Tibial artery (tissue), 4 donors: ENCODE results near the gene GUCY2F.

ENCODE experiments used
- DNase-seq, 2 donors: peaks; one replicate each; pipeline ENCODE4 v3.0.0-alpha.2; 2019
- H3K27ac ChIP-seq, 2 donors: fragments of 200-600 bp; sonication (generic) in 1 of 2; 1 replicate in 1 of 2; 2 replicates in 1 of 2; pipeline ENCODE4 v1.5.1; 2018 to 2019; ENCODE audit warnings: mild to moderate bottlenecking in 1 of 2
- H3K27me3 ChIP-seq, 2 donors: fragments of 200-600 bp; sonication (generic) in 1 of 2; one replicate each; pipeline versions ENCODE4 v1.5.1 to v1.6.0; 2016 to 2019
- H3K36me3 ChIP-seq, 3 donors: fragments of 200-600 bp; sonication (generic) in 2 of 3; one replicate each; pipeline ENCODE4 v1.5.1; 2016 to 2019; ENCODE audit warnings: mild to moderate bottlenecking in 2 of 3
- H3K4me1 ChIP-seq, 4 donors: fragments of 200-600 bp; sonication (generic) in 2 of 4; 1 replicate in 3 of 4; 2 replicates in 1 of 4; pipeline ENCODE4 v1.5.1; 2016 to 2019
- H3K4me3 ChIP-seq, 2 donors: fragments of 200-600 bp; sonication (generic) in 1 of 2; 1 replicate in 1 of 2; 2 replicates in 1 of 2; pipeline ENCODE4 v1.5.1; 2018 to 2019; ENCODE audit warnings: mild to moderate bottlenecking in 2 of 2
- H3K9me3 ChIP-seq, 3 donors: fragments of 200-600 bp; sonication (generic) in 1 of 3; one replicate each; pipeline ENCODE4 v1.5.1; 2016 to 2019
- intact Hi-C: fragments of 100-400 bp; cut with DNase I; formaldehyde crosslinking; loops from one replicate; pipeline ENCODE4 v1.15.0; 2023; ENCODE audit warnings: low total_unique reads
- TF ChIP-seq, protein P1 (sequence below), 2 experiments: fragments of 200-600 bp in 1 of 2; fragments of 450-650 bp in 1 of 2; IDR thresholded peaks; one replicate each; pipeline ENCODE4 v1.5.1; 2017 to 2019; ENCODE audit warnings: antibody characterized with exemption in 2 of 2, mild to moderate bottlenecking in 1 of 2, moderate library complexity in 1 of 2

The GUCY2F gene

DNA sequence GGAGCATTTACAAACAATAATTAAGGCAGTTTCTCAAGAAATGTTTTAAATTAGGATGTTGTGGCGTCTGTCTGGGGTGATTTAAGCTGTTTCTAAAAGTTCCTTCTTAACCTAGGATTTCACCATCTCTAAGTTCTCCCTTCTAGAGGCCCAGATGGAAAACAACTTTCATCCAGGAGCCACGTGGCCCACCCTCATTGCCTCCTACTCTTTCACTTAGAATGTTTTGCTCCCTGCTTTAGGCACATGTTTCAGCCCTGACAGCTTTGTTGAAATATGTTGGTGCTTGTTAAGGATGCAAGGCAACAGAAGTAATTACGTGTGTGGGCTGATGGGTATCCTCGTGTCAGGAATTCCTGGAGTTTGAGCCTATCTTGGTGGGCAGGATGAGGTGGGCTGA is 131.3 kb downstream of the GUCY2F start:
- Histone ChIP-seq H3K4me1 (no peaks in the 10 kb centered on the region), H3K27ac (no peak overlapping the region), H3K4me3 (no peak overlapping the region), H3K36me3 (no peaks in the 10 kb centered on the region), H3K27me3 (no peaks in the 10 kb centered on the region), H3K9me3 (no peaks in the 10 kb centered on the region)
- no peak for DNase-seq
- intact Hi-C loops = no loop called here
- TF ChIP-seq, protein P1, sequence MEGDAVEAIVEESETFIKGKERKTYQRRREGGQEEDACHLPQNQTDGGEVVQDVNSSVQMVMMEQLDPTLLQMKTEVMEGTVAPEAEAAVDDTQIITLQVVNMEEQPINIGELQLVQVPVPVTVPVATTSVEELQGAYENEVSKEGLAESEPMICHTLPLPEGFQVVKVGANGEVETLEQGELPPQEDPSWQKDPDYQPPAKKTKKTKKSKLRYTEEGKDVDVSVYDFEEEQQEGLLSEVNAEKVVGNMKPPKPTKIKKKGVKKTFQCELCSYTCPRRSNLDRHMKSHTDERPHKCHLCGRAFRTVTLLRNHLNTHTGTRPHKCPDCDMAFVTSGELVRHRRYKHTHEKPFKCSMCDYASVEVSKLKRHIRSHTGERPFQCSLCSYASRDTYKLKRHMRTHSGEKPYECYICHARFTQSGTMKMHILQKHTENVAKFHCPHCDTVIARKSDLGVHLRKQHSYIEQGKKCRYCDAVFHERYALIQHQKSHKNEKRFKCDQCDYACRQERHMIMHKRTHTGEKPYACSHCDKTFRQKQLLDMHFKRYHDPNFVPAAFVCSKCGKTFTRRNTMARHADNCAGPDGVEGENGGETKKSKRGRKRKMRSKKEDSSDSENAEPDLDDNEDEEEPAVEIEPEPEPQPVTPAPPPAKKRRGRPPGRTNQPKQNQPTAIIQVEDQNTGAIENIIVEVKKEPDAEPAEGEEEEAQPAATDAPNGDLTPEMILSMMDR (IDR thresholded peaks at IDR 0.05) = no peak

DNA sequence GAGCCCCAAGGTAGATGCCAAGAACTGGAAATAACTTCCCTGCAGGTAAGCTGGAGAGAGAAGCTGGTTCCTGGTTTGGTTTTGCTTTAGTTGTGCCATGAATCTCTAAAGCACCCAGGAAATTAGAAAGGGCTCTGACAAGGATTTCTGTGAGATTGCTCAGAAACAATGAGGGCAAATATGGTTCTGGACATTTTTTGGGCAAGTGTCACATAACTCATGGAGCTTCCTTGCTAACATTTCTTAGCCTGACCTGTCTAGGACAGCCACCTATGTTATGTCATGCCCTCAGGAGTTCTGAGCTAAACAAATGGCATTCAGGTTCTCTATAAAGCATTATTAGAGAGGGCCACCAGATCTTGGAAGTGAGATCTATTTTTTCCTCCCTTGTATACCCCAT is 131.8 kb downstream of the GUCY2F start:
- TF ChIP-seq, protein P1 (IDR thresholded peaks at IDR 0.05) = no peak
- no peaks in the 10 kb centered on the region for H3K36me3 ChIP-seq
- no peaks in the 10 kb centered on the region for H3K4me1 ChIP-seq
- H3K27ac ChIP-seq = no peak overlapping the region
- no peak overlapping the region for H3K4me3 ChIP-seq
- no peaks in the 10 kb centered on the region for H3K9me3 ChIP-seq
- DNase-seq = no peak
- no peaks in the 10 kb centered on the region for H3K27me3 ChIP-seq
- intact Hi-C loops = no loop called here

DNA sequence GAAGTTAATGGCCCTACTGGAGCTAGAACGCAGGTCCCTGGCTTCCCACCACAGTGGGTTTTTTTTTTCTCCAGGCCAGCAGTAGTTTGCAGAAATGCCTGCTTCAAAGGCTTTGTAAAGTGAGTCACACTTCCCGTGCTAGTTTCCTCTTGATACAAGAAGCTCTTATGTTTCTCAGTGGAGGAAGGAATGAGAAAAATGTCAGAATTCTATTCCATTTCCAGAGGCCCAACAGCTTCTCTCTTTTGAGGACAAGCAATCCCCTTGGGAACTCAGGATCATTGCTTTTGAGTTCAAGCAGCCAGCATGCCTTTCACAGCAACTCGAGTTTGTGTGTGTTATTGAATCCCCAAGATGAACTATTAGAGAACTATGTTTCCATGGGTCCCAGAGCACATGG is 134.3 kb downstream of the GUCY2F start:
- no peak for DNase-seq
- Histone ChIP-seq H3K4me1 (no peaks in the 10 kb centered on the region), H3K9me3 (no peaks in the 10 kb centered on the region), H3K36me3 (no peaks in the 10 kb centered on the region), H3K27me3 (no peaks in the 10 kb centered on the region), H3K4me3 (no peak overlapping the region), H3K27ac (no peak overlapping the region)
- TF ChIP-seq, protein P1 (IDR thresholded peaks at IDR 0.05) = no peak
- intact Hi-C loops = no loop called here

DNA sequence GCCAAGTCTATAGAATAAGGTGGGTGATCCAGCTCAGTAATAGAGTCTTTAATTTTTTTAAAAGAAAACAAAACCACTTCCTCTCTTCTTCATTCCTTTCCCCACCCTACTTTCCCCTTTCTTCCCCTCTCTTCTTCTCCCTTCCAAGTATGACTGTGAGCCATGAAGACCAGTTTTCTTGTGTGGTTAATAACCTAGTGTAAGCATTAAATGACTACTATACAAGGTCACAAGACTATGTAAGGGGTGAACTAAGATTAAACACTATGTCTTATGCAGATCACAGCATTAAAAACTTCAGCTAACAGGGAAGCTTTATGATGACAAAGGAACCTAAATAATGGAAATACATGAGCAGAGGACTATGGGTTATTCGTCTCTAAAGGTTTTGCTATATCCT is 135.4 kb downstream of the GUCY2F start:
- H3K36me3 ChIP-seq = no peaks in the 10 kb centered on the region
- no peak for DNase-seq
- H3K27ac ChIP-seq = no peak overlapping the region
- H3K27me3 ChIP-seq = no peaks in the 10 kb centered on the region
- intact Hi-C loops = no loop called here
- TF ChIP-seq, protein P1 (IDR thresholded peaks at IDR 0.05) = no peak
- H3K4me3 ChIP-seq = no peak overlapping the region
- no peaks in the 10 kb centered on the region for H3K4me1 ChIP-seq
- no peaks in the 10 kb centered on the region for H3K9me3 ChIP-seq

DNA sequence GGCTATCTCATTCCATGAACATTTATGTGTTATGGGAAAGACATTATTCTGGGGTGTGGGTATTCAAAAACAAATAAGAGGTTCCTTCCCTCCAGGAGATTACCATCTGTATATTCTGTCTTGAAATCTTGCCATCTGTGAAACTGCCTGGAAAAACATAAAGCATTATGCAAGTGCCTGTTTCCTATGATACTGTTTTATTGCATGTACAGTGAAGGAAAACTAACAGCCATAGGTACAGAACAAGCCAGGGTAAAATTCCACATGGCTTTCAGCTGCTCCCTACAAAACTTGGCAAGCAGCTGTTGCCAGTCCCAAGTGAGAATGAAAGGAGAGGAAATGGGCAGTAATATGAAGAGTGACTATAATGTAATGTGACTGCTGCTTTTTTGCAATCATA is 136.0 kb downstream of the GUCY2F start:
- Histone ChIP-seq H3K9me3 (no peaks in the 10 kb centered on the region), H3K27ac (no peak overlapping the region), H3K4me3 (no peak overlapping the region), H3K4me1 (no peaks in the 10 kb centered on the region), H3K27me3 (no peaks in the 10 kb centered on the region), H3K36me3 (no peaks in the 10 kb centered on the region)
- DNase-seq = no peak
- intact Hi-C loops = no loop called here
- TF ChIP-seq, protein P1 (IDR thresholded peaks at IDR 0.05) = no peak

DNA sequence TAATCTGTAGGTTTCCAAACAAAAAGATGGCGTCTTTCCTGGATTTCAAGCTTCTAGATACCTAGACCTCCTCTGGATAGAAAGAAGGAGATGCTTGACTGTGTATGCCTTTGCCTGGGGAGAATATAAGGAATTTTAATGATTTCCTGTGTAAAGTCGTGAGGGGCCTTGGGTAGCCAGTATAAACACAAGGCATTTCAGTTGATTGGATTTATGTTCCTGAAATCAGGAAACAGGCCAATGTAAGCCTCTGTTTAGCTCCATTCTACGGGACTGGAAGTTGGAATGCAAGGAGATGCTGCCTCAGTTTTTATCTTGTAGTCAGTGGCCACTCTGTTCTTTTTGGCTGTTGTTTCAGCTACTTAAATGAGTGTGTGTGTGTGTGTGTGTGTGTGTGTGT is 137.2 kb downstream of the GUCY2F start:
- intact Hi-C loops = no loop called here
- Histone ChIP-seq H3K4me1 (no peaks in the 10 kb centered on the region), H3K9me3 (no peaks in the 10 kb centered on the region), H3K4me3 (no peak overlapping the region), H3K27ac (no peak overlapping the region), H3K27me3 (no peaks in the 10 kb centered on the region), H3K36me3 (no peaks in the 10 kb centered on the region)
- TF ChIP-seq, protein P1 (IDR thresholded peaks at IDR 0.05) = no peak
- no peak for DNase-seq
